AG09319 (cell line): ENCODE measurements around the gene EPB41L4B.

Source experiments
- DNase-seq: peaks from one replicate; pipeline ENCODE4 v3.0.0-alpha.2; 2010; ENCODE audit warnings: low read depth; ENCODE audit errors: extremely low read depth
- TF ChIP-seq, protein P1 (sequence below): IDR thresholded peaks from 2 replicates; pipeline ENCODE4 v1.5.1; 2011; ENCODE audit warnings: low read depth, mild to moderate bottlenecking, inconsistent platforms, low read length, moderate library complexity

The EPB41L4B gene

DNA sequence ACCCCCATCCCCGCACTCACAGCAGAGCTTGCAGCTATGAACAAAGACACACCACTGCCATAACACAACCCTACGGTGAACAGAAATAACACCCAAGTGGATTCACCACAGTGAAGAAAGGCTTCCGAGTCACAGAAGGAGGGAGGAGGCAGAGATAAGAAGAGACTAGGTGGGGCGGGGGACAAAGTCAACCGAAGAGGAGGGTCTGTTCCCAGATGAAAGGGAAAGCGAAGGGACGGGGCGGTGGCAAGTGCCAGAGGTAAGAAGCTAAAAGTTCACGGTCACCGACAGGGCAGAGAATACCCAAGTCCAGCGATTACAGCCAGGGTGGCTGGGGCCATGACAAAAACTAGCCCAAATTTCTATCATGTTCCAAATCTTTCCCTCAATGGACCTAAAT is 21.0 kb downstream of the EPB41L4B start:
- TF ChIP-seq, protein P1, sequence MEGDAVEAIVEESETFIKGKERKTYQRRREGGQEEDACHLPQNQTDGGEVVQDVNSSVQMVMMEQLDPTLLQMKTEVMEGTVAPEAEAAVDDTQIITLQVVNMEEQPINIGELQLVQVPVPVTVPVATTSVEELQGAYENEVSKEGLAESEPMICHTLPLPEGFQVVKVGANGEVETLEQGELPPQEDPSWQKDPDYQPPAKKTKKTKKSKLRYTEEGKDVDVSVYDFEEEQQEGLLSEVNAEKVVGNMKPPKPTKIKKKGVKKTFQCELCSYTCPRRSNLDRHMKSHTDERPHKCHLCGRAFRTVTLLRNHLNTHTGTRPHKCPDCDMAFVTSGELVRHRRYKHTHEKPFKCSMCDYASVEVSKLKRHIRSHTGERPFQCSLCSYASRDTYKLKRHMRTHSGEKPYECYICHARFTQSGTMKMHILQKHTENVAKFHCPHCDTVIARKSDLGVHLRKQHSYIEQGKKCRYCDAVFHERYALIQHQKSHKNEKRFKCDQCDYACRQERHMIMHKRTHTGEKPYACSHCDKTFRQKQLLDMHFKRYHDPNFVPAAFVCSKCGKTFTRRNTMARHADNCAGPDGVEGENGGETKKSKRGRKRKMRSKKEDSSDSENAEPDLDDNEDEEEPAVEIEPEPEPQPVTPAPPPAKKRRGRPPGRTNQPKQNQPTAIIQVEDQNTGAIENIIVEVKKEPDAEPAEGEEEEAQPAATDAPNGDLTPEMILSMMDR, result no peak

GRCh38 chr9:109297899-109298298 is 23.0 kb downstream of the EPB41L4B start:
- TF ChIP-seq, protein P1, result no peak
- DNase-seq, result no peak

More for the DNA sequence above, 21.0 kb downstream of the EPB41L4B start:
- no peak for DNase-seq

GRCh38 chr9:109295221-109296130 is 25.4 kb downstream of the EPB41L4B start:
- TF ChIP-seq, protein P1, result no peak
- no peak for DNase-seq

DNA sequence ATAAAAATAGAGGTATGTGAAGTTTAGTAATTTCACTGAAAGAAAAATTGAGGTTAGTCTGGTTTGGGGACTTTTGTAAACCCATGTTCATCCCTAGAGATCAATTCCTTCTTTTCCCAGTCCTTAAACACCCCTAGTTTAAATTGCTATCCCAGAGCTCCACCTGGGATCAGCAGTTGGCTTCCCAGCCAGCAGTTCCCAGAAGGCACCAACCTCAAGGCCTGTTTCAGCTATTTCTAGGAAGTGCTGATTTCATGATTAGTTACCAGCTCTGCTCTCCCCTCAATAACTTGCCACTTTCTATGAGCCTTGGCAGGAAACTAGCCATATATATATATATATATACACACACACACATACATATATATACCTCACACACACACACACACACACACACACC is 30.5 kb downstream of the EPB41L4B start:
- DNase-seq, result no peak
- TF ChIP-seq, protein P1, result no peak

DNA sequence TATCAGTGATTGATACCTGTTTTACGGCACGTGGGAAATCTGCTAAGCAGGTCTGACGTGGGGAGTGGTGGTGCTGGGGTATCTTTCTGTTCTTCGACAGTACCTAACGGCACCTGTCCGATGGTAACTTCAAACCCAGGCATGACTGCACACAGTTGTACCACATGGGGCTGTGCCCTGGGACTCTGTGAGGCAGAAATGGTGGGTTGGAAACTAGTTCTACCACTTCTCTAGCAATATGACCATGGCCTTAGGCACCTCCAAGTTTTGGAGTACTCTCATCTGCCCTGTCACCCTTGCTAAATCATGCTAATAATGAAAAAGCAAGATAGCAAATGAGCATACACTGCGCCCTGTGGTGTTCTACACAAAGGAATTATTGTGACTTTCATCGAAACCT is 30.9 kb downstream of the EPB41L4B start:
- no peak for DNase-seq
- TF ChIP-seq, protein P1, result no peak

DNA sequence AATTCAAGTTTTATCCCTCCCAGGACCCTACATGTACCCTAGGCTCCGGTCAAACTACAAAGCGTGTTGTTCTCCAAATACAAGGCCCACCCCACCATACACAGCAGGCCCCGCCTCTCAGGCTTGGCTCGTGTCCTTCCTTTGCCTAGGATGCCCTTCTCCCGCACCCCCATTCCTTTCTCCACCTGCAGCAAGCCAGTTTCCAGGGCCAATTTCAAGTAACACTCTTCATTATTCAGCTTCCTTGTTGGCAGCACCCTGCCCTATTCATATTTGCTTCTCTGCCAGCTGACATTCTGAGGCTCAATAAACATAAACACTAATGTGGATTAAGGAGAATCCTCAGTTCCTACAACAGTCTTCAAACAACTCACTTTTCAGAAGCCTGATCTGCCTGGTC is 31.7 kb downstream of the EPB41L4B start:
- DNase-seq, result no peak
- TF ChIP-seq, protein P1, result no peak

- TF ChIP-seq, protein P1, result no peak
- no peak for DNase-seq
These were observed 33.9 kb downstream of the EPB41L4B start for GRCh38 chr9:109286981-109287380.
